Measurements from ENCODE around the gene SORBS1. TPM values are rescaled to one million over a fixed set of nuclear protein-coding genes. Genes with fewer than 3 reads are reported as not detected.

SORBS1 gene
- total and polyA plus RNA-seq, 12 donors = 140 to 1,253 (median 1,042) TPM

- H3K27me3 ChIP-seq = no peaks in the 10 kb centered on the region
- H3K4me1 ChIP-seq = peaks cover 22 to 100% (median 77%) of the 10 kb centered on the region in 9 donors
- ATAC-seq (no peak), DNase-seq (no peak)
- H3K4me3 ChIP-seq = no peak overlapping the region
- H3K27ac ChIP-seq = peak overlapping the region in 8 of 10 donors; percentile 20 to 95 (median 60)
- intact Hi-C loops (cut with DNase I) = loop anchor here in 1 of 10 donors (5.0 kb wide), 1 partner anchor 34 kb away; no protein-coding TSS in a partner anchor
- peaks cover 0 to 33% (median 0%) of the 10 kb centered on the region in 9 donors for H3K36me3 ChIP-seq
- no peaks in the 10 kb centered on the region for H3K9me3 ChIP-seq
- 91 to 93% methylated on average over 2 of the region's 2 CpGs for WGBS, 2 donors
- TF ChIP-seq, protein P1, sequence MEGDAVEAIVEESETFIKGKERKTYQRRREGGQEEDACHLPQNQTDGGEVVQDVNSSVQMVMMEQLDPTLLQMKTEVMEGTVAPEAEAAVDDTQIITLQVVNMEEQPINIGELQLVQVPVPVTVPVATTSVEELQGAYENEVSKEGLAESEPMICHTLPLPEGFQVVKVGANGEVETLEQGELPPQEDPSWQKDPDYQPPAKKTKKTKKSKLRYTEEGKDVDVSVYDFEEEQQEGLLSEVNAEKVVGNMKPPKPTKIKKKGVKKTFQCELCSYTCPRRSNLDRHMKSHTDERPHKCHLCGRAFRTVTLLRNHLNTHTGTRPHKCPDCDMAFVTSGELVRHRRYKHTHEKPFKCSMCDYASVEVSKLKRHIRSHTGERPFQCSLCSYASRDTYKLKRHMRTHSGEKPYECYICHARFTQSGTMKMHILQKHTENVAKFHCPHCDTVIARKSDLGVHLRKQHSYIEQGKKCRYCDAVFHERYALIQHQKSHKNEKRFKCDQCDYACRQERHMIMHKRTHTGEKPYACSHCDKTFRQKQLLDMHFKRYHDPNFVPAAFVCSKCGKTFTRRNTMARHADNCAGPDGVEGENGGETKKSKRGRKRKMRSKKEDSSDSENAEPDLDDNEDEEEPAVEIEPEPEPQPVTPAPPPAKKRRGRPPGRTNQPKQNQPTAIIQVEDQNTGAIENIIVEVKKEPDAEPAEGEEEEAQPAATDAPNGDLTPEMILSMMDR (IDR thresholded peaks at IDR 0.05) = no peak
Measured at GRCh38 chr10:95438781-95439180, 122.4 kb downstream of the SORBS1 start.

DNA sequence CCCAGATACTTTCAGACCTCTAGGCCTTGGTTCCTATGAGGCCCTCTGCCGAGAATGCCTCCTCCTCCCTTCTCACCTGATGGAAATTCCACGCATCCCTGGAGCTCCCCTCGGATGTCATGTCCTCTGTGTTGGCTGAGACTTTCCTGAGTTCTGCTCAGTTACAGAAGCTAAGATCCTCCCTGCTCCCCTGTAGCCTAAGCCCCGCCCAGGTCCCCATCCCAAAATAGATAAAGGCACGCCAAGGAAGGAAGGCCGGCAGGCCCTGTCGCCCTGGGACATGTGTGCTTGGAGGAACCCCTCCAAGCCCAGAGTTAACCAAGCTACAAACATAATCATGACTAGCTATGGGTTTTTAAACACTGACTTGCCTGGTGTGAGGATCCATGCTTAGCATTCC lies 123.5 kb downstream of the SORBS1 start:
- Histone ChIP-seq H3K4me3 (no peak overlapping the region), H3K27me3 (no peaks in the 10 kb centered on the region), H3K36me3 (peaks cover 0 to 39% (median 0%) of the 10 kb centered on the region in 9 donors), H3K9me3 (no peaks in the 10 kb centered on the region), H3K4me1 (peaks cover 32 to 100% (median 78%) of the 10 kb centered on the region in 9 donors), H3K27ac (peak overlapping the region in 8 of 10 donors; percentile 18 to 95 (median 68))
- ATAC-seq = peak; percentile 14 to 69 (median 51)
- intact Hi-C loops (cut with DNase I) = loop anchor here in 1 of 10 donors (5.0 kb wide), 1 partner anchor 35 kb away; no protein-coding TSS in a partner anchor
- WGBS, 2 donors = 21 to 23% methylated on average over 7 of the region's 7 CpGs
- TF ChIP-seq, protein P1 (IDR thresholded peaks at IDR 0.05) = no peak
- DNase-seq = peak; percentile 63 to 66

GRCh38 chr10:95435548-95436279 lies 125.5 kb downstream of the SORBS1 start:
- peaks cover 42 to 99% (median 85%) of the 10 kb centered on the region in 9 donors for H3K4me1 ChIP-seq
- intact Hi-C loops (cut with DNase I) = loop anchor here in 1 of 10 donors (5.0 kb wide), 1 partner anchor 37 kb away; no protein-coding TSS in a partner anchor
- TF ChIP-seq, protein P1 (IDR thresholded peaks at IDR 0.05) = no peak
- peak in 2 of 8 donors; percentile 4 for ATAC-seq
- H3K4me3 ChIP-seq = no peak overlapping the region
- peaks cover 0 to 58% (median 0%) of the 10 kb centered on the region in 9 donors for H3K36me3 ChIP-seq
- H3K9me3 ChIP-seq = no peaks in the 10 kb centered on the region
- peak overlapping the region in 9 of 10 donors; percentile 59 to 95 (median 80) for H3K27ac ChIP-seq
- no peak for DNase-seq
- no peaks in the 10 kb centered on the region for H3K27me3 ChIP-seq
- 64 to 67% methylated on average over 13 of the region's 13 CpGs for WGBS, 2 donors

- H3K4me1 ChIP-seq = peaks cover 45 to 100% (median 93%) of the 10 kb centered on the region in 9 donors
- H3K27me3 ChIP-seq = no peaks in the 10 kb centered on the region
- peak overlapping the region; percentile 58 to 95 (median 78) for H3K27ac ChIP-seq
- 62 to 66% methylated on average over 9 of the region's 9 CpGs for WGBS, 2 donors
- TF ChIP-seq, protein P1 (IDR thresholded peaks at IDR 0.05) = no peak
- no peaks in the 10 kb centered on the region for H3K9me3 ChIP-seq
- H3K36me3 ChIP-seq = peaks cover 0 to 60% (median 0%) of the 10 kb centered on the region in 9 donors
- H3K4me3 ChIP-seq = peak overlapping the region in 2 of 10 donors; percentile 6 to 13
- DNase-seq (no peak), ATAC-seq (peak in 6 of 8 donors; percentile 10 to 42 (median 32))
- intact Hi-C loops (cut with DNase I) = loop anchor here in 8 of 10 donors (5.0 kb wide), 5 partner anchors 38 to 168 kb away; partner anchors contain the start of gene SORBS1 (in 4 of the 8)
Measured at GRCh38 chr10:95434583-95434982, 126.6 kb downstream of the SORBS1 start.
